ENCODE data around the gene TAS2R31.

TAS2R31 gene

GRCh38 chr12:10998204-10998603, 33.0 kb downstream of the TAS2R31 start, which contains the start of gene TAS2R20:
TAS2R20 (minus strand) TSS chr12:10998304; CDS start chr12:10997875, 429 bp downstream.
- DNase-seq (ENCODE audit: low read depth): no peak

GRCh38 chr12:10994307-10994706, 36.9 kb downstream of the TAS2R31 start:
- DNase-seq (ENCODE audit: low read depth): no peak

DNA sequence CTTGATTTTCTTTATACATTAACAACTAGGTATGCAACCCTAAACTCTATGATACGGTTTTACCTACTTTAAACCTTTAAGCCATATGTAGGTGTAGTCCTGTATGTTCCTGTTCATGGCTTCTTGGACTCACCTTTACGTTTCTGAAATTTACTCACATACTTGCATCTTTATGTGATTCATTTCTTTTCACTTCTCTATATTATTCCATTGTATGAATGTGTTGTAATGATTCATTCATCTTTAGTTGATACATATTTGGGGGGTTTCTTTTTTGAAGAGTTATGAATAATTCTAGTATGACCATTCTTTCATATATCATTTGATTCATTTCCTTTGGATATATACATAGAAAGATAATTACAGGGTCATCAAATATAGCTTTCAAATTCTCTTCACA, 42.1 kb downstream of the TAS2R31 start:
- no peak for DNase-seq (ENCODE audit: low read depth)

DNA sequence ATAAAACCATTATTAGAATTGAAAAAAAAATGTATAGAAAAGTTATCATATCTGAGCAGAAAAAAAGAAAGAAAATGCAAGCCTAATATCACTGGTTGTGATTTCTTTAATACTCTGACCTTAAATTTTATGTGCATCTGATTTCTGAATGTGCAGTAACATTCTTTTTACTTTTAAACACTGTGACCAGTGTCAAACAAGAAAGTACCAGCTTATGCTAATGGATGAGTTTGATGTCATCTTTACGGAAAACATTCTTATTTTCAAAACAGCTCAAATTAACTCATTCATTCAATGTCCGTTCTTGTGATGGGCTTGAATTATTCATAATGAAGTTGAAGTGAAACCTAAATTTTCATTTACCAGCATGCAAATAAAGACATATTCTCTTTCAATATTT, 44.4 kb downstream of the TAS2R31 start, which contains the start of gene TAS2R50:
TSS of gene TAS2R50 (minus strand) at position 101 of the 400 bp plus-strand sequence. CDS start at position 49, 52 bp downstream.
- DNase-seq (ENCODE audit: low read depth): no peak

- no peak for DNase-seq (ENCODE audit: low read depth)
These were observed 49.0 kb downstream of the TAS2R31 start for GRCh38 chr12:10982244-10982643.
